ENCODE results near the gene PWP1. TPM values are rescaled to one million over a fixed set of nuclear protein-coding genes. Genes with fewer than 3 reads are reported as not detected.

PWP1 gene
- total RNA-seq, 6 experiments from 2014 or later = 49.0 to 57.2 (median 55.3) TPM

GRCh38 chr12:107730618-107731341 is 45.2 kb downstream of the PWP1 start:
- Mint-ChIP-seq H3K4me3 (no peak overlapping the region), H3K9me3 (no peaks in the 10 kb centered on the region), H3K27me3 (ENCODE audit: insufficient read depth) (no peaks in the 10 kb centered on the region), H3K36me3 (ENCODE audit: low read depth) (peaks cover 16% of the 10 kb centered on the region), H3K27ac (no peak overlapping the region), H3K4me1 (ENCODE audit: low read depth) (peaks cover 7% of the 10 kb centered on the region; the same call in 1 of the 2 replicates)
- no peak for DNase-seq
- no peak for TF ChIP-seq CTCF (IDR thresholded peaks at IDR 0.05)

DNA sequence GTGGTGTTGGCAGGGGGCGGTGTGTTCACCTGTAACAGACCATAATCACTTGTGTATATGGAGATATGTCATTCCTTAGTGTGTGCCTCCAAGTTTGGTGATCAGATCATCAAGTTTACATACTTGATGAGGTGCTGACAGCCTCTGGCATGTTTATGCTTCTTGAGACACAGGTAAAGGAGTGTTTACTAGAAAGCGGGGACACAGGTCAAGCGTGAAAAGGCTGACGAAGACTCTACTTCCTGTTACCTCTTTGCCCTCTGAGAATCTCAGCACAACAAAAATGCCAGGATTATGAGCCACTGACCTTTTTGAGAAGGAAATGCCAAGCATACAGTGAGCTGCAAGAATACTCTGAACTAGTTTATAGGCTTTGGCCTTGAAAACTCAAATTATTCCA is 45.8 kb downstream of the PWP1 start:
- Mint-ChIP-seq H3K27me3 (ENCODE audit: insufficient read depth) (no peaks in the 10 kb centered on the region), H3K36me3 (ENCODE audit: low read depth) (peaks cover 22% of the 10 kb centered on the region), H3K4me3 (no peak overlapping the region), H3K9me3 (no peaks in the 10 kb centered on the region), H3K4me1 (ENCODE audit: low read depth) (peaks cover 7% of the 10 kb centered on the region; the same call in 1 of the 2 replicates), H3K27ac (0 out of 2 replicates have a peak overlapping the region, but pooled peaks have one; percentile 18)
- DNase-seq = no peak
- no peak for TF ChIP-seq CTCF (IDR thresholded peaks at IDR 0.05)

GRCh38 chr12:107732365-107732764 is 46.8 kb downstream of the PWP1 start:
- H3K4me1 Mint-ChIP-seq (ENCODE audit: low read depth) = peaks cover 7% of the 10 kb centered on the region; the same call in 1 of the 2 replicates
- H3K27ac Mint-ChIP-seq = peak overlapping the region; percentile 31; the same call in 1 of the 2 replicates
- no peak overlapping the region for H3K4me3 Mint-ChIP-seq
- no peak for DNase-seq
- TF ChIP-seq CTCF (IDR thresholded peaks at IDR 0.05) = no peak
- H3K9me3 Mint-ChIP-seq = no peaks in the 10 kb centered on the region
- peaks cover 32% of the 10 kb centered on the region for H3K36me3 Mint-ChIP-seq (ENCODE audit: low read depth)
- no peaks in the 10 kb centered on the region for H3K27me3 Mint-ChIP-seq (ENCODE audit: insufficient read depth)

GRCh38 chr12:107734139-107734538 is 48.5 kb downstream of the PWP1 start:
- no peak for TF ChIP-seq CTCF (IDR thresholded peaks at IDR 0.05)
- no peak overlapping the region for H3K27ac Mint-ChIP-seq
- peaks cover 47% of the 10 kb centered on the region for H3K36me3 Mint-ChIP-seq (ENCODE audit: low read depth)
- no peaks in the 10 kb centered on the region for H3K9me3 Mint-ChIP-seq
- no peak for DNase-seq
- peaks cover 7% of the 10 kb centered on the region; the same call in 1 of the 2 replicates for H3K4me1 Mint-ChIP-seq (ENCODE audit: low read depth)
- no peaks in the 10 kb centered on the region for H3K27me3 Mint-ChIP-seq (ENCODE audit: insufficient read depth)
- H3K4me3 Mint-ChIP-seq = no peak overlapping the region

- Mint-ChIP-seq H3K36me3 (ENCODE audit: low read depth) (peaks cover 54% of the 10 kb centered on the region), H3K27ac (no peak overlapping the region), H3K9me3 (no peaks in the 10 kb centered on the region), H3K4me1 (ENCODE audit: low read depth) (peaks cover 7% of the 10 kb centered on the region; the same call in 1 of the 2 replicates), H3K4me3 (no peak overlapping the region), H3K27me3 (ENCODE audit: insufficient read depth) (no peaks in the 10 kb centered on the region)
- TF ChIP-seq CTCF (IDR thresholded peaks at IDR 0.05) = no peak
- DNase-seq = no peak
Measured at GRCh38 chr12:107735763-107736162, 50.2 kb downstream of the PWP1 start.

Measured in HFFc6 (cell line).